COLO829 (cell line): ENCODE results near the gene AGBL3.
"Not testable (repeated sequence)": the region's sequence is repeated elsewhere in the genome, so short reads cannot be mapped to it uniquely, and the experiment has no call there.

Experiments used
- DNase-seq: peaks from one replicate; pipeline ENCODE4 v3.0.0; 2012; ENCODE audit warnings: low spot score

The AGBL3 gene

DNA sequence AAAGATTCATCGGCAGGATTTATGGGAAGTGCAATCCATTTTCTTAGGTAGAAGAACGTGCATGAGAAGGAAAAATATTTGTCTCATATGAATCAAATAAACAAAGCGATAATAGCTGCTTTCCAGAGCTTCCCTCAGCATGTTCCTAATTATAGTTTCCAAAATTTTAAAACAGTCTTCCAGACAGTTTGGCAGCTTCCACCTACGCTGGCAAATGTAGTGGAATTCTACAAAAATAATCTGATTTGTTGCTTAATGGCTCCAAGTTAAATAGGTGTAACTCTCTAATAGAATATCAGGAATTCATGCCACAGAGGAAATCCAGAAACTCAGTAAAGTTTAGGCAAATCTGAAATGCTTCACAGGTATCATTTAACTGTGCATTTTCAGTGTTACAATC, 23.3 kb upstream of the AGBL3 start:
- DNase-seq: no peak

DNA sequence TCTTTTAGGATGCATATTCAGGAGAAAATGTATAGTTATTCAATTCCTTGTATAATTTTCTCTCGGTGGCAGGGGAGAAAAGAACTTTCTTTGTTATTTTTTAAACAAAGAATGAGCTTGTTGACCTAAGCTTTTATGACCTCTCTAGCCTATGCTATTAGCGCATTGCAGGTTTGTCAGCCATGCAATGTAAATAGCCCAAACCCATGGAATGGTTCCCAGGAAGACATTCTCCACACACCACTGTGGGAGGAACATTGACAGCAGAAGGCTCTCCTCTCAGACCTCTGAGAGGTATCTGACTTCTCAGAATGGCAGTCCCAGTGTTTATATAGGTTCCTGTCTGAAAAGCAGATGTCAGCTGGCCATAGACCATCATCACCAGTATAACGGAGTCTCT, 19.6 kb upstream of the AGBL3 start:
- DNase-seq: no peak

DNA sequence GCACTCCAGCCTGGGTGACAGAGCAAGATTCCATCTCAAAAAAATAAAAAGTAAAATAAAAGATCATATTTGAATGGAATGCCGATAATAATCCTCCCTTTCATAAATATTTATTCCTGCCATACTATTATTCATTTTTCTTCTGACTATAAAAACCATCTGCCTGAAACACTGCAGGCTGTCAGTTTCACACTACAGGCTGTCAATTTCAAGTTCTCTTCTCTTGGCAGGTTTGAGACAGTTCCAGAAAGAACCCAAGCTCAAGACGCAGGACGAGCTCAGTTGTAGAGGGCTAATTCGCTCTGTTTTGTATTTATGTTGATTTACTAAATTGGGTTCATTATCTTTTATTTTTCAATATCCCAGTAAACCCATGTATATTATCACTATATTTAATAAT, 18.2 kb upstream of the AGBL3 start:
- no peak for DNase-seq

DNA sequence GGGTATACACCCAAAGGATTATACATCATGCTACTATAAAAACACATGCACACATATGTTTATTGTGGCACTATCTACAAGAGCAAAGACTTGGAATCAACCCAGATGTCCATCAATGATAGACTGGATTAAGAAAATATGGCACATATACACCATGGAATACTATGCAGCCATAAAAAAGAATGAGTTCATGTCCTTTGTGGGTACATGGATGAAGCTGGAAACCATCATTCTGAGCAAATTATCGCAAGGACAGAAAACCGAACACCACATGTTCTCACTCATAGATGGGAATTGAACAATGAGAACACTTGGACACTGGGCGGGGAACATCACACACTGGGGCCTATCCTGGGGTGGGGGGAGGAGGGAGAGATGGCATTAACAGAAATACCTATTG, 4.7 kb upstream of the AGBL3 start:
- not testable (repeated sequence) for DNase-seq

DNA sequence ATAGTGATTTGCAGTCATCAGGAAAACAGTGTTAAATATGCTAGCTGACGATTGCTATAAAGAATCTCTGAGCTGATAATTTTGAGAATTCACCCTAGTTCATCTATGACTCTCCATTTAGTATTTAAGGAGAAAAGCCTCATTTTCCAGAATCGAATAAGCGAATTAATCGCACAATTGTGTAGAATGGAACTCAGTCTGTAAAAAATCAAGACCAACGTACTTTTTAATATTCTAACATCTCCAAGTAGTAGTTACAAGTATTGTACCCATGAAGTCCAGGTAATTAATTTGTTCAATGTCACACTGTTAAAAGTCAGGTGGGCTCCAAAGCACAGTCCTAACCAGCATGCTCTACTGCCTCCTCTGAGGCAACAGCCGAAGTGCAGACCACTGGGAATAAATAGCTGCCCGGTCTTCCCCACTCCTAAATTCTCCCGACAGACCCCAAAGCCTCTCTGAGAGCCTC, 380 bp upstream of the AGBL3 start:
- no peak for DNase-seq

DNA sequence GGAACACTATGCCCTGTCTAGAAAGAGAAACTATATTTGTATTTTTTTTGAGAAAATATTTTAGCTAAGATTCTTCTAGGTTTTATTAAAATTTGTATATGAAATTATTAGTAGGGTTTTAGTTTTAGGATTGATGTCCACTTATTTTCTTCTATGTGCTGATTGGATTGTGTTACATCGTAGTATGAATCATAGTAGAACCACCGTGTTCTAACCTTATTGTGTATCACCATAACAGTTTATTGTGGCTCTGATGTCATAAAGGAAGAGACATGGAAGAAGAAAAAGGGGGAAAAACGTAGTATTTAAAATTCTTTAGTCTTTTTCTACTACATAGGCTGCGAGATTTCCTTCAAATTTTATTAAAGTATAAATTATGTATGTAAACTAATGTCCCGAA, 1.9 kb downstream of the AGBL3 start:
- no peak for DNase-seq

DNA sequence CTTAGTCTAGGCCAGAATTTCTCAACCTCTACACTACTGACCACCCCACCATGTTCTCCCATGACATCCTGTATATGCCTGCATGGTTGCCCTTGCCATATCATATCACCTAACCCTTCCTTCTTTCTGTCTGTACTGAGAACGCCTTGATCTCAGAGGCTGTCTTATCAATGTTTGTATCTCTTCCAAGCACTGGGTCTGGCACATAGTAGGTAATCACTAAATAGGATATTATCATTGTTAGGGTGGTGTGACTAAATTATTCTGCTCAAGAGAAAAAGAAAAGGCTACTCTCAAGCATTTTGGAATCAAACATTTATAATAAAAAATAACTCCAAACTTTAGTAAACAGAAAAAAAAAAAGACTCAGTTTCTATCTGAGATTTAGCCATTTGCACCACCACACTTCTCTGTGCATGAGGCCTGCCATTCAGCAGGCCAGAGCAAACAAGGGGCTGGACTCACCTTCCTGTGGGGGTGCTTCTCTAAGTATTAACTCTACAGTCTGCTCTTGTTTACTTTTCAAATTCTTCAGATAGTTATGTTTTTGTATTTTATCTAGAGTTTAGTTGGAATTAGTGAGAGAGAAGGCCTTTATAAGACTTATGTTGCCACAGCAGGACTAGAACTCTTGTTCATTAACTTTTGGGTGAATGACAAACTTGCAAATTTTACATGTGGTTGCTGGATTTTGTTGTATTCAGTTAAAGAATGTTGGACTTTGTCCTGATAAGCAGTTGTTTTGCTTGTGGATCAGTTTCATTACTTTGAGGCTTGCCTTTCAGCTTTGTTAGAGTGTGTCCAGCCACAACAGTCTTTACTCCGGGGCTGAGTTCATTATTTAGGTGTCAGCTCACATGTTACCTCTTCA, 5.4 kb downstream of the AGBL3 start:
- DNase-seq: no peak

DNA sequence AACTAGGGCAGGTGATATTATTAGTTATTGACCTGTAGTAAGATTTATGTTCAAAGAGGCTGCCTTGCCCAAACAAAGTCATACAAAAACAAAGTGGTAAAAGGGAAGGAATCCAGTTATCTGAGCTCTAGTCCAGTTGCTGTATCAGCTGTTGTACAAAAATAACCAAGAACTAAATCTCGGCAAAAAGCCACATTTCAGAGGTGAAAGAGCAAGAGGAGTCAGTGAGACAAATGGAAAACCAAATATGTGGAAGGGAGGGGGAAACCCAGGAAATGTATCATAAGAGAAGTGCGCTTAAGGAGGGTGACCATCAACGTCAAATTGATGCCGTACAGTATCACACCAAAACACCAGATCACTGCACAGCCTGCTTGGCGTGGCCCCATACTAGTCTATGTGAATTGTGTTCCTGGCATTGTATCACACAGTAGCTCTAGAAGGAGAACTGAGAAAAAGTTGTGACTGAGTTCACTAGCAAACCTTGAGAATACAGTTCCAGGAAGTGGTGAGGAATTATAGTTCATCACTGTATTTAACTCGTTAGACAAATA, 6.4 kb downstream of the AGBL3 start:
- DNase-seq: no peak

DNA sequence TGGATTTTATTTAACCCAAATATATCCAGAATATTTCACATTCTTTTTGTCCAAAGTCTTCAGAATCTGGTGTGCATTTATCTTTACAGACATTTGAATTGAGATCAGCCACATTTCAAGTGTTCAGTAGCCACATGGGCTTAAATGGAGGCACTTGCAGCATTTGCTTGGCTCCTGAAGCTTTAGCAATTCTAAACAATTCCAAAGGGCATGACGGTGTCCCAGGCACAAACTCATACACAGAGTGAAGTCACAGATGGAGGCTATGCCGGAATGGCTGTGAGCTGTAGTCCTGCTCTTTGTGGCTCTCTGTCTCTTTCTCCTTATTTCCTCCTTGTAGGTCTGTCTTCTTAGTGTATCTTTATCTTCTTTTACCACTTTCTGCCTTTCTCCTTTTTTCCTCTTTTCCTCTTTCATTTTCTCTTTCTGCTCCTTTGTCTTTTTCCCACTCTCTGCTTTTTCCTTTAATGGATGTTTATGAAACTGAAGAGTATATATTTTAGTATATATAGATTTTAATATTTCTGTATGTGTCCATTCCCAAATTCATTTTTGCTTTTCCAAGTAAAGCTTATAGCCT, 7.7 kb downstream of the AGBL3 start:
- DNase-seq: no peak

DNA sequence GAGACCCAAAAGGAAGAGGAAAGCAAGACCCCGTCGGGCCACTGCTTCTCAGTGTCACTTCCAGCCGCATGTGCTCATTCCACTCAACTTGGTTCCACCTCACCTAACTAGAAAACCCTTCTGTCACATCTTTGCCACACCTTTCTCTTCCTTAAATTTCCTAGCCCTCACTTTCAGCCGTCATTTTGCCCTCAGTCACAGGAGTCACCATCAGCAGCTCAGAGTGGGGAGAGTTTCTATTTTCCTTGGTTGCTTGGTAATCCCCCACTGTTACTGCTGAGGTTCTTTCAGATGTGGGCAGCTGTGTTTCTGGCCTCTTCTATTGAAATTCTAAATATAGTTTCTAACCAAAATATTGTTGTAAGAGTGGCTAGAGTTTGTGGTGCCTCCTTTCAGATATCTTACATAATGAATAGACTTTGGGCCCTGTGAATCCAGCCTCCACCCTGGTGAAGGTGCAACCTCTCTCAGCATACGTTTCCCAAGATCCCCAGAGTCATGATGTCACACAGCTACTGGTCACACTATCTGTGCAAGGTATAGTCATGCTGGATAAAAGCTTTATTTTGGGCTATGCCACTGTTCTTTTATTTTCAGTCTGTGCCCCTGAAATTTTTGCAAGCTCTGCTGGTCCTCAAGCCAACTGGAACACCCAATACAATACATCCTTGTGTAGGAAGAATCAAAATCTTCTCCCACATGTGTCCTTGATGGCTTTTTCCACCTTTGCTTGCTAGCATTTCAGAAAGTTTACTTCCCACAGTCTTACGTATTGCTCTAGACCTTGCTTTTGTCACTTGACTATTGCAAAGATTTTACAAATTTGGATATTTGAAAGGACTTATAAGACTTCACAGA, 9.2 kb downstream of the AGBL3 start:
- DNase-seq: no peak

DNA sequence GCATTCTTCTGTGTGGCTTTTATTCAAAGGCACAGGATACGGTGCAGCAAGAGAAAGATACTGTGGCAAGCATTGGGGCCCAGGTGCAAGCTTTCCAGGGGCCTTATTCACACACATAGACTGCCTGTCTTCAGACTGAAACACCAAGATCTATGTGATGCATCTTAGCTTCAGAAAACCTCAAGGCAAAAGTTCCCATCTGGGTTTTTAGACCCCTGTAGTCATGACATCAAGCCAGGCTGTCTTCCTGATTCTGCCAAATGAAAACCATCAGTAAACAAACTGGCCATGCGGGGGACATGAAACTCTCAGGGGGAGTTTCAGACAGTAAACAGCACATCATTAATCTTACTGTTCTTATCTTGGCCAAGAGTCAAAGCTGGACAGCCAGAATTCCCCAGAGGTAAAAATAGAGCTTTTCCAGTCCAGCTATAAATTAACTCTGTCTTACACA, 9.8 kb downstream of the AGBL3 start:
- no peak for DNase-seq

DNA sequence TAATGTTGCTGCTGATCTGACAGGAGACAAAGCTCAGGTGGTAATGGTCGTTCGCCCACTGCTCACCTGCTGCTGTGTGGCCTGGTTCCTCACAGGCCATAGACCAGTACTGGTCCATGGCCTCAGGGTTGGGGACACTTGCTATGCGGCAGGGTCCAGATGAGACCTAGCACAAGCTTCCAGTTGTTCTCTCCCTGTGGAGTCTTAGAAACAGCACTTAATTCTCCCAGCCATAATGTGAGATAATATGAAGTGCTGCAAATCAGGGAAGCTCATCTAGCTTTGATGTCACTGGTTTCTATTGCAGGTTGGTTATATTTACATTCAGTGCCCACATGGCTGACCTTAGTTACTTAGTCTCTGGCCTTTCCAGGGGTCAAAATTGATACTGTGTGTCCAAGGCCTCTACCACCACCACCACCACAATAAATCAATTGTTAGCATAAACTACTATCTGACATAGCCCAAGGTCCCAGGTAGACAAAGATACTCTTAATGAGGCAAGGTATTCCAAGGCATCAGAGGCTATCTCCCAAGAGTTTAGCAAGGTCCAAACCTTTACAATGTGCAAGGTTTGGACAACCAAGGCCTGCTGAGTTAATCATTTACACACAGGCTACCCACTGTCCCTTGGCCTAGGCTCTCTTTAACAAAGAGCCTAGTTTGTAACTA, 11.0 kb downstream of the AGBL3 start:
- no peak for DNase-seq

DNA sequence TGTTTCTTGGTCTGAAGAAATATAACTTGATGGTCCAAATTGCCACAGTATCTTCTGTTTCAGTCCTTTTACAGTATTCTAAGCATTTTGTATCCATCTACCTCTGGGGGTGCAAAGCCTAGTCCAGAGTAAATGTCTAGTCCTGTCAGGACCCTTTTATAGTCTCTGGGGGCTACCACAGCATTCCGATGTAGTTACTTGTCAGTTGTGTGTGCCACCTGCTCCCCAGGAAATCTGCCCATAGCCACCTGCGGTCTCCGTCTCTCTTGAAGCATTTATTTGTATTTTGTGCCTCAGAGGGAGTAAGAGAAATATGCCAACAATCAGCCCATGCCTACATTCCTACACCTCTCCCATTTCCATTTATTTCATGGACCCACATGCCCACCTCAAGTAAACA, 12.8 kb downstream of the AGBL3 start:
- no peak for DNase-seq

DNA sequence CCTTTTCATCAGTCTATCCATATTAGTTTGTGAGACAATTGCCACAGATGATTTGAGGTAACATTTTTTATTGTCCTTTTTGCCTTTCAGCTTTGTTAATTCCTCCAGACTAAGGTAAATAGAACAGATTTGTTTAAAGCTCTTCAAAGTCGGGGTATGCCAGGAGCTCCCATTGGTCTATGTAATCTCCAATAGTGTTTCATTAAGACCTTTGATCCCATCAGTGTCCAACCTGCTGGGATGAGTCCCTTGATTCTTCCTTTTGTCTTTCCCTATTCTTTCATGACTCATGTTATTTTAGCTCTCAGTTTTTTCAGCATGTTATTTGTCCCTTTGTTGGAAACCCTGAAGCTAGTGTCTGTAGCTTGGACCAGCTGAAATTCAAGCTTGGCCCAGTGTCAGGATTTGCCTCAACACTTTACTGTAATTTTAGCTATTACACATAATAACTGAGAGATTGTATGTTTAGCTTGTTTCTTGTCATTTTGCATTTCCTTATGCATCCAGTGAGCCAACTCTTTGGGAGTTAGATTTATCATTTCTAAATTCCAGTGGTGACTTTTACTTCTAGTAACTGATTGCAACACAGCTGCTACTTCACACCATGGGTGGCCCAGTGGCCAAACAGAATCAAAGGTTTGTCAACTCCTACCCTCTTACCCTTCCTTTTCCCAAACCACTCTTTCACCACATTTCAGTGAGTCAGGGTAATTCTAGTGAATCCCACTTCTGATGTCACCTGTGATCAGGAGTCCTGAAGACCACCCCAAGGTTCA, 15.3 kb downstream of the AGBL3 start:
- no peak for DNase-seq

DNA sequence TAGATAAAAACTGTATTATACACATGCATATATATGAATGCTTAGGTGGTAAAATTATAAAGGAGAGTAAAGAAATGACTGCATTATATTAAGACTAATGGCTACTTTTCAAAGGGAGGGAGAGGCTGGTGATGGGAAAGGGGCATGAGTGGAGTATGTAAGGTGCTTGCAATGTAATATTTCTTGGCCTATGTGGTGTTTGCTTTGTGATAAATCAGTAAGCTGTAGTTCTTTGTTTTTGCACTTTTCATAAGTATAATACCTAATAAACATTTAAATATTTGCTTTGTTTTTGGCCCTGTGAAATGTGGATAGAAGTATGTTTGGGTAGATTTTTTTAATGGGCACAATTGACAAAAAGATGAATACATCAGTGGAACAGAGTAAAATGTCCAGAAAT, 25.9 kb downstream of the AGBL3 start:
- DNase-seq: no peak

DNA sequence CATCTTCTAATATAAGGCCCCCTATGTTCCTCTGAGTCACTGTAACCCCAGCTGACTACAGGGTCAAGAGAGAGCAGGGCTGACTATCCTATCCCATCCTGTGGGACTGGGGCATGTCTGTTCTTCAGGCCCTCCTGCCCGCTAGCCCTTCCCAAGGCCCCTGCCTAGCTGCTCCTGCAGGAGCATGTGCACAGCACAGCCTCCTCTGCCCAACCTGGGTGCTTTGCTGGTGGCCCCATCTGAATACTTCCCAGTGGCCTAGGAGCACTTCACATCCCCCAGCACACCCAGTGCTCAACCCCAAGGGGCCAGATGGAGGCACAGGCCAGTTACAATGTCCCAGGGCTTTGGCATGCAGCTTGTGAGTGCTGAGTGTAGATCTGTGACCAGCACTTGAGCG, 37.3 kb downstream of the AGBL3 start:
- DNase-seq: no peak

DNA sequence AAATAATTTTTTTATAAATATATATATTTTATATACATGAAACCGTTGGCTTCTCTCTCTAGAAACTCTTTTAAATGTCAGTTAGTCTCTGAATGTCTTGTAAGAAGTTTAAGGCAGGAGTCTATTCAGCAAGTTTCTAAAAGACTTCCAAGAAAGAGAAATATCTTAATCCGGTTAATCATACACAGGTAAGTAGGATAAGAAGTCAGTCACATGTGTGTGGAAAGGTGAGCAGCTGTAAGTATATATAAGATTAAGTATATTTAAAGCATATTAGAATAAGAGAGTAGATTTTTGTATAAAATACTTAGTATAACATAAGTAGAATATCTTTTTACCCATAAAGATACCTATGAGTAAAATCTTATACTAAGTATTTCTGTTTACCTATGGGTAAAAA, 48.9 kb downstream of the AGBL3 start:
- no peak for DNase-seq

DNA sequence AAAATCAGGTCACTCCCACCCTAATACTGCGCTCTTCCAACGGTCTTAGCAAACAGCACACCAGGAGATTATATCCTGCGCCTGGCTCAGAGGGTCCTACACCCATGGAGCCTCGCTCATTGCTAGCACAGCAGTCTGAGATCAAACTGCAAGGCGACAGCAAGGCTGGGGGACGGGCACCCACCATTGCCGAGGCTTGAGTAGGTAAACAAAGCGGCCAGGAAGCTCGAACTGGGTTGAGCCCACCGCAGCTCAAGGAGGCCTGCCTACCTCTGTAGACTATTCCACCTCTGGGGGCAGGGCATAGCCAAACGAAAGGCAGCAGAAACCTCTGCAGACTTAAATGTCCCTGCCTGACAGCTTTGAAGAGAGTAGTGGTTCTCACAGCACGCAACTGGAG, 80.7 kb downstream of the AGBL3 start:
- not testable (repeated sequence) for DNase-seq

DNA sequence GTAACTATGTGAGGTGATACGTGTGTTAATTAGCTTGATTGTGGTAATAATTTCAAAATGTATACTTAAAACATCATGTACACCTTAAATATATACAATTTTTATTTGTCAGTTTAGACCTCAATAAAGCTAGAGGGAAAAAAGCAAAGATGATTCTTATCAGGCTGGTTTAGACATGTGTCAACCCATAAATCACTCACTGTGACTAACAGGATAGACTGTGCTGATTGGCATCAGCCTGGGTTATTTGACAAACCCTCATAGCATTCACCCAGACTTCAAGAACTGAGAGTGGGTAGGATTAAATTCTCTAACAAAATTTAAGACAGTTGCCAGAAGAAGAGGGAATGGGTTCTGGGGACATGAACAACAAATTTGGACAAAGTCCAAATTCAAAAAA, 87.8 kb downstream of the AGBL3 start:
- DNase-seq: no peak

DNA sequence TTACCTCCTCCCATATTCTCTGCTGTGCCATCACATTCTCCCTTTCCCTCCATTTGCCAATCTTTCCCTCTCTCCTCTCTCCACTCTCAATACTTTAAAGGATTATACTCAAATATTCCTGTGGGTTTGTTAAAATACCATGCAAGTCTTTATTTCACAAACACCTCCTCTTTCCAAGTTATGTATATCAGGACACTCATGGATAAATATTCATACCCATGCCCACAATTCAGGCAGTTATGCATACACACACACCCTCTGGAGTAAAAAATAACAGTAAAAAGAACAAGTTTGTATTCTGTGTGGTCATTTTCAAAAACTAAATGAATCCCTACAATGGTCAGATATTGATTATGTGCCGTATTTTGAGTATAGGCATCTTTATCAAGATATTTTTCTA, 88.2 kb downstream of the AGBL3 start:
- DNase-seq: no peak

DNA sequence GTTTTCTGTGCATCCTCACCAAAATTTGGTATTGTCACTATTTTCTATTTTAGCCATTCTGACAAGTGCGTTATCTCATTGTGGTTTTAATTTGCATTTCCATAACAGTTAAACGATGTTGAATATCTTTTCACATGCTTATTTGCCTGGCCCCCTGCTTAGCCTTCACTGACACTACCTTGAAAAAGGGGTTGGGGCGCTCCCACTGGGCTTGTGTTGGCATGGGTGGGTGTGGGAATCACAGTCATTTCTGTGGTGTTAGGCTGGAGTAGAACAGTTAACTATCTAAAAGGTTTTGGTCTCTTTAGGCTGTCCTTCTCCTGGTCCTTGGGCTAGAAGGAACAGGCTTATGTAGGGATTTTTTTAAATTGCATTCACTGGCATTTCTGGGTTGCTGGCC, 89.4 kb downstream of the AGBL3 start:
- no peak for DNase-seq
